Ovary (tissue), 9 donors: ENCODE data around the gene ASB1. TPM values are rescaled to one million over a fixed set of nuclear protein-coding genes. Genes with fewer than 3 reads are reported as not detected.
"Not testable (repeated sequence)": the region's sequence is repeated elsewhere in the genome, so short reads cannot be mapped to it uniquely, and the experiment has no call there.

ENCODE experiments used
- DNase-seq, 5 donors: peaks; one replicate each; pipeline ENCODE4 v3.0.0-alpha.2; 2019 to 2020
- H3K27ac ChIP-seq, 2 donors: fragments of 200-600 bp; one replicate each; pipeline versions ENCODE4 v1.5.1 to v1.8.0; 2019 to 2022
- H3K27me3 ChIP-seq: fragments of 200-600 bp; one replicate; pipeline ENCODE4 v1.8.0; 2022
- H3K36me3 ChIP-seq: fragments of 200-600 bp; sonication (generic); one replicate; pipeline ENCODE4 v1.5.1; 2019
- H3K4me1 ChIP-seq: one replicate; pipeline ENCODE4 v1.8.1; 2013; ENCODE audit warnings: mild to moderate bottlenecking, moderate library complexity; ENCODE audit not compliant: insufficient read depth
- H3K4me3 ChIP-seq: fragments of 200-600 bp; sonication (generic); one replicate; pipeline ENCODE4 v1.5.1; 2017
- H3K9me3 ChIP-seq, 2 donors: fragments of 200-600 bp in 1 of 2; sonication (generic) in 1 of 2; one replicate each; pipeline versions ENCODE4 v1.5.1 to v1.8.1; 2013 to 2019; ENCODE audit warnings: mild to moderate bottlenecking in 1 of 2, moderate library complexity in 1 of 2
- CTCF ChIP-seq, 3 donors: fragments of 450-650 bp in 2 of 3; fragments of 200-600 bp in 1 of 3; IDR thresholded peaks; one replicate each; pipeline versions ENCODE4 v1.5.1 to v1.8.0; 2016 to 2022; ENCODE audit warnings: antibody characterized with exemption in 3 of 3, mild to moderate bottlenecking in 1 of 3
- EP300 ChIP-seq: sonication (generic); formaldehyde crosslinking; IDR thresholded peaks from one replicate; pipeline ENCODE4 v1.6.1; 2017; ENCODE audit warnings: antibody characterized with exemption
- POLR2A ChIP-seq: fragments of 450-650 bp; IDR thresholded peaks from one replicate; pipeline ENCODE4 v1.6.1; 2017; ENCODE audit warnings: antibody characterized with exemption, mild to moderate bottlenecking, moderate library complexity
- WGBS, 3 donors: extraction: QIAGEN DNeasy Blood & Tissue Kit in 1 of 3; methylation state at CpG; one replicate each; pipeline versions ENCODE4 v1.1.5 to v1.1.7; 2013 to 2017; 5-methylcytosine and 5-hydroxymethylcytosine counted together
- intact Hi-C, 4 donors: fragments of 100-400 bp; cut with DNase I; formaldehyde crosslinking; loops; one replicate each; pipeline versions ENCODE4 v1.11.0 to v1.15.1; 2022 to 2023
- polyA plus RNA-seq, 2 donors: library from polyadenylated mRNA; stranded (reverse); fragments of 200-250 nt in 1 of 2; fragments of 350-450 nt in 1 of 2; fragmentation: Illumina TruSeq in 1 of 2; extraction: RNeasy Lipid Tissue Mini Kit (QIAGEN cat#74804) in 1 of 2; gene quantifications; one replicate each; pipeline ENCODE4 v1.2.3, GENCODE V29; 2013 to 2014
- total RNA-seq, 7 donors: library from RNA; depleted of rRNA in 2 of 7; stranded (reverse); fragments of >200 nt in 2 of 7; fragmentation: NEBNext Ultra II Directional in 3 of 7; extraction: Animal tissue kit (Norgen Biotek cat#: 25700) in 3 of 7; gene quantifications; one replicate each; pipeline versions ENCODE4 v1.1.0 to v1.2.4, GENCODE V29; 2016 to 2023
- donor health status: DM: no; HTN: no; CAD: no; lungs with moderate emphysema.
- donor health status: DM: no; HTN: no; CAD: no.
- donor health status: Bipolar disorder and iron deficiency.
- donor health status: DM: yes; HTN: yes; CAD: no.
- donor health status: DM: no; HTN: no; CAD: no.
- donor health status: DM: yes; HTN: yes; CAD: no.

The ASB1 gene
- total and polyA plus RNA-seq, 9 donors, result 9.3 to 34.0 (median 29.6) TPM

- no peak overlapping the region for H3K27ac ChIP-seq
- H3K4me3 ChIP-seq, result no peak overlapping the region
- TF ChIP-seq CTCF (IDR thresholded peaks at IDR 0.05), result no peak
- no peak for TF ChIP-seq POLR2A
- no peak for TF ChIP-seq EP300
- H3K27me3 ChIP-seq, result no peaks in the 10 kb centered on the region
- H3K4me1 ChIP-seq, result no peaks in the 10 kb centered on the region
- WGBS, 3 donors, result 88 to 92% (median 90%) methylated on average over 2 of the region's 2 CpGs
- no peak for DNase-seq
- no peaks in the 10 kb centered on the region for H3K36me3 ChIP-seq
- H3K9me3 ChIP-seq, result no peaks in the 10 kb centered on the region
- intact Hi-C loops, result no loop called here
Measured at GRCh38 chr2:238399094-238399493, 27.6 kb upstream of the ASB1 start.

- H3K36me3 ChIP-seq, result no peaks in the 10 kb centered on the region
- H3K27me3 ChIP-seq, result no peaks in the 10 kb centered on the region
- no peaks in the 10 kb centered on the region for H3K4me1 ChIP-seq
- 89 to 93% (median 90%) methylated on average over 8 of the region's 8 CpGs for WGBS, 3 donors
- intact Hi-C loops, result no loop called here
- H3K9me3 ChIP-seq, result no peaks in the 10 kb centered on the region
- H3K27ac ChIP-seq, result no peak overlapping the region
- DNase-seq, result no peak
- H3K4me3 ChIP-seq, result no peak overlapping the region
- TF ChIP-seq EP300, result no peak
- no peak for TF ChIP-seq CTCF (IDR thresholded peaks at IDR 0.05)
- TF ChIP-seq POLR2A, result no peak
Measured at GRCh38 chr2:238401551-238401950, 25.2 kb upstream of the ASB1 start.

- Histone ChIP-seq H3K27me3 (no peaks in the 10 kb centered on the region), H3K4me1 (no peaks in the 10 kb centered on the region), H3K27ac (no peak overlapping the region), H3K36me3 (no peaks in the 10 kb centered on the region), H3K4me3 (no peak overlapping the region), H3K9me3 (no peaks in the 10 kb centered on the region)
- TF ChIP-seq CTCF (IDR thresholded peaks at IDR 0.05) (no peak), EP300 (no peak), POLR2A (no peak)
- DNase-seq, result no peak
- WGBS, 3 donors, result 95 to 96% (median 95%) methylated on average over 21 of the region's 21 CpGs
- intact Hi-C loops, result no loop called here
Measured at GRCh38 chr2:238403632-238404405, 22.9 kb upstream of the ASB1 start.

- DNase-seq, result no peak
- Histone ChIP-seq H3K27me3 (no peaks in the 10 kb centered on the region), H3K27ac (no peak overlapping the region), H3K4me3 (no peak overlapping the region), H3K9me3 (no peaks in the 10 kb centered on the region), H3K36me3 (no peaks in the 10 kb centered on the region), H3K4me1 (no peaks in the 10 kb centered on the region)
- TF ChIP-seq CTCF (IDR thresholded peaks at IDR 0.05) (no peak), POLR2A (no peak)
- intact Hi-C loops, result no loop called here
- 85 to 91% (median 87%) methylated on average over 19 of the region's 19 CpGs for WGBS, 3 donors
Measured at GRCh38 chr2:238404406-238405216, 22.1 kb upstream of the ASB1 start.

GRCh38 chr2:238405217-238405555 is 21.5 kb upstream of the ASB1 start:
- H3K36me3 ChIP-seq, H3K27ac ChIP-seq, H3K4me3 ChIP-seq, DNase-seq, H3K27me3 ChIP-seq, H3K4me1 ChIP-seq, H3K9me3 ChIP-seq, intact Hi-C loops: not testable (repeated sequence)
- WGBS, 3 donors, result 88 to 94% (median 88%) methylated on average over 4 of the region's 4 CpGs
